IMR-90 (cell line): ENCODE results near the gene RAPGEF5. TPM values are rescaled to one million over a fixed set of nuclear protein-coding genes. Genes with fewer than 3 reads are reported as not detected.

ENCODE experiments used
- ATAC-seq: fragments of 200-7000 bp; cut with Tn5 transposase; 2 replicates; pipeline ENCODE4 v1.9.1; 2020; ENCODE audit warnings: low read depth, mild to moderate bottlenecking, moderate library complexity
- BruUV-seq: library from RNA; stranded (reverse); fragments of 400-500 nt; replicated peaks from 2 replicates; lab custom pipeline; 2021; lab: Mats Ljungman, UMichigan
- CTCF ChIA-PET: fragments of 300-600 bp; formaldehyde crosslinking; extraction: SDS; loops from one replicate; lab custom pipeline; 2021; ENCODE audit warnings: antibody characterized with exemption; lab: Yijun Ruan, JAX
- POLR2A ChIA-PET: fragments of 300-600 bp; sonication (Branson Sonifier 250); formaldehyde crosslinking; loops from one replicate; lab custom pipeline; 2022; ENCODE audit warnings: antibody characterized with exemption; ENCODE audit not compliant: unreplicated experiment; lab: Charles Lee
- DNase-seq: peaks from one replicate; pipeline ENCODE4 v3.0.0; 2013
- H2AFZ ChIP-seq: replicated peaks from 2 replicates; pipeline ENCODE3; 2013; ENCODE audit warnings: low read length, mild to moderate bottlenecking; ENCODE audit not compliant: poor library complexity
- H2AK5ac ChIP-seq: 2 replicates; pipeline ENCODE4 v1.6.1; 2013; ENCODE audit warnings: low read depth, low read length, inconsistent platforms
- H2AK9ac ChIP-seq: replicated peaks from 2 replicates; pipeline ENCODE3; 2013; ENCODE audit warnings: mild to moderate bottlenecking, low read depth, low read length, moderate library complexity; ENCODE audit not compliant: poor library complexity
- H2BK120ac ChIP-seq: 2 replicates; pipeline ENCODE4 v1.6.1; 2013; ENCODE audit warnings: low read depth, low read length, inconsistent platforms
- H2BK15ac ChIP-seq: 3 replicates; pipeline ENCODE4 v1.6.1; 2013; ENCODE audit warnings: low read depth, low read length, inconsistent platforms
- H2BK20ac ChIP-seq: 2 replicates; pipeline ENCODE4 v1.6.1; 2013; ENCODE audit warnings: low read depth, mild to moderate bottlenecking, inconsistent platforms, low read length, moderate library complexity
- H2BK5ac ChIP-seq: 2 replicates; pipeline ENCODE4 v1.6.1; 2013; ENCODE audit warnings: mild to moderate bottlenecking, low read depth, low read length, inconsistent platforms; ENCODE audit not compliant: poor library complexity, severe bottlenecking
- H3K14ac ChIP-seq: replicated peaks from 2 replicates; pipeline ENCODE4 v1.6.1; 2013; ENCODE audit warnings: low read depth, low read length, inconsistent platforms
- H3K18ac ChIP-seq: 2 replicates; pipeline ENCODE4 v1.6.1; 2013; ENCODE audit warnings: low read depth, low read length, control low read depth
- H3K23ac ChIP-seq: 2 replicates; pipeline ENCODE4 v1.6.1; 2013; ENCODE audit warnings: low read depth, low read length, inconsistent platforms
- H3K27ac ChIP-seq: 2 replicates; pipeline ENCODE4 v1.5.1; 2013; ENCODE audit warnings: mild to moderate bottlenecking, control low read depth, low read length; ENCODE audit not compliant: insufficient read depth
- H3K27me3 ChIP-seq: 2 replicates; pipeline ENCODE4 v1.6.1; 2013; ENCODE audit warnings: low read length; ENCODE audit not compliant: control insufficient read depth, insufficient read depth
- H3K36me3 ChIP-seq: 2 replicates; pipeline ENCODE4 v1.6.1; 2013; ENCODE audit warnings: low read length, mixed read lengths; ENCODE audit not compliant: control insufficient read depth, insufficient read depth
- H3K4ac ChIP-seq: 2 replicates; pipeline ENCODE4 v1.6.1; 2013; ENCODE audit warnings: low read depth, low read length, inconsistent platforms
- H3K4me1 ChIP-seq: 2 replicates; pipeline ENCODE4 v1.6.1; 2013; ENCODE audit warnings: low read length, mixed read lengths; ENCODE audit not compliant: control insufficient read depth, insufficient read depth
- H3K4me2 ChIP-seq: 2 replicates; pipeline ENCODE4 v1.6.1; 2013; ENCODE audit warnings: low read depth, mild to moderate bottlenecking, control low read depth, low read length, moderate library complexity
- H3K4me3 ChIP-seq: 2 replicates; pipeline ENCODE4 v1.5.1; 2013; ENCODE audit warnings: low read depth, mild to moderate bottlenecking, control low read depth, low read length, moderate library complexity; ENCODE audit not compliant: insufficient read depth
- H3K56ac ChIP-seq: 2 replicates; pipeline ENCODE4 v1.6.1; 2013; ENCODE audit warnings: low read length, inconsistent platforms; ENCODE audit not compliant: insufficient read depth; ENCODE audit errors: extremely low read depth
- H3K79me1 ChIP-seq, 2 experiments: 2 replicates each; pipeline ENCODE4 v1.6.1; 2013; ENCODE audit warnings: low read length in 2 of 2, inconsistent platforms in 1 of 2, low read depth in 1 of 2
- H3K9ac ChIP-seq: 2 replicates; pipeline ENCODE4 v1.6.1; 2013; ENCODE audit warnings: low read depth, low read length, control low read depth
- H3K9me1 ChIP-seq: 2 replicates; pipeline ENCODE4 v1.6.1; 2013; ENCODE audit warnings: low read length, inconsistent platforms; ENCODE audit not compliant: insufficient read depth
- H3K9me3 ChIP-seq: 2 replicates; pipeline ENCODE4 v1.6.1; 2013; ENCODE audit warnings: low read length; ENCODE audit not compliant: control insufficient read depth, insufficient read depth
- H4K20me1 ChIP-seq: 2 replicates; pipeline ENCODE4 v1.6.1; 2013; ENCODE audit warnings: low read length, inconsistent platforms; ENCODE audit not compliant: insufficient read depth
- H4K5ac ChIP-seq: 2 replicates; pipeline ENCODE4 v1.6.1; 2013; ENCODE audit warnings: mild to moderate bottlenecking, low read depth, low read length, control low read depth
- H4K8ac ChIP-seq, 2 experiments: 2 replicates each; pipeline ENCODE4 v1.6.1; 2013; ENCODE audit warnings: low read depth in 2 of 2, low read length in 2 of 2, control low read depth in 1 of 2, inconsistent platforms in 1 of 2
- H4K91ac ChIP-seq: 2 replicates; pipeline ENCODE4 v1.6.1; 2013; ENCODE audit warnings: low read depth, low read length, inconsistent platforms; ENCODE audit not compliant: insufficient read depth
- CEBPB ChIP-seq: IDR thresholded peaks from 2 replicates; pipeline ENCODE4 v1.6.1; 2012; ENCODE audit warnings: low read depth, low read length, improper control_type of control experiment
- FOS ChIP-seq: fragments of 150-350 bp; IDR thresholded peaks from 2 replicates; pipeline ENCODE4 v1.6.1; 2016; ENCODE audit warnings: low read depth, low read length
- MXI1 ChIP-seq: IDR thresholded peaks from 2 replicates; pipeline ENCODE4 v1.6.1; 2012; ENCODE audit warnings: low read depth, mild to moderate bottlenecking, low read length, moderate library complexity, borderline replicate concordance
- NFE2L2 ChIP-seq: fragments of 150-350 bp; IDR thresholded peaks from 2 replicates; pipeline ENCODE4 v1.6.1; 2016; ENCODE audit warnings: low read depth, mild to moderate bottlenecking, low read length
- POLR2A ChIP-seq: IDR thresholded peaks from 2 replicates; pipeline ENCODE4 v1.6.1; 2012; ENCODE audit warnings: mild to moderate bottlenecking, low read depth, low read length
- RAD21 ChIP-seq: IDR thresholded peaks from 2 replicates; pipeline ENCODE4 v1.6.1; 2012; ENCODE audit warnings: low read length, improper control_type of control experiment
- RCOR1 ChIP-seq: IDR thresholded peaks from 2 replicates; pipeline ENCODE4 v1.6.1; 2012; ENCODE audit warnings: mild to moderate bottlenecking, low read length, improper control_type of control experiment; ENCODE audit not compliant: insufficient replicate concordance
- RFX5 ChIP-seq: IDR thresholded peaks from 2 replicates; pipeline ENCODE4 v1.8.0; 2012; ENCODE audit warnings: low read depth, mild to moderate bottlenecking, low read length, moderate library complexity
- SMC3 ChIP-seq: fragments of 150-350 bp; IDR thresholded peaks from 2 replicates; pipeline ENCODE4 v1.6.1; 2016; ENCODE audit warnings: low read depth, mild to moderate bottlenecking, antibody characterized with exemption, low read length, moderate library complexity
- WGBS, 2 experiments: methylation state at CpG; one replicate each; pipeline versions ENCODE4 v1.1.5 to v1.1.7; 2013; ENCODE audit warnings: missing lambda C conversion rate in 2 of 2; ENCODE audit not compliant: insufficient read length in 1 of 2; ENCODE audit errors: extremely low coverage in 2 of 2; 5-methylcytosine and 5-hydroxymethylcytosine counted together
- dilution Hi-C: fragments of 300-500 bp; cut with HindIII; formaldehyde crosslinking; loops from one replicate; pipeline ENCODE4 v1.14.3; 2018; ENCODE audit warnings: low sequenced_read_pairs; ENCODE audit not compliant: unreplicated experiment
- in situ Hi-C: fragments of 300-500 bp; cut with MboI; formaldehyde crosslinking; loops from 3 replicates; pipeline ENCODE4 v1.14.3; 2019; ENCODE audit warnings: low sequenced_read_pairs, inconsistent platforms, mixed read lengths
- intact Hi-C: fragments of 100-400 bp; cut with micrococcal nuclease; formaldehyde crosslinking; loops from 2 replicates; pipeline ENCODE4 v1.10.0; 2022
- polyA plus RNA-seq, 3 experiments: library from polyadenylated mRNA; depleted of rRNA; stranded (reverse); fragments of >200 nt; gene quantifications; 2 replicates each; pipeline ENCODE4 v1.2.3, GENCODE V29; 2012; ENCODE audit warnings: low replicate concordance in 1 of 3
- total RNA-seq: library from RNA; depleted of rRNA; stranded (reverse); fragments of >200 nt; gene quantifications from 2 replicates; pipeline ENCODE4 v1.2.3, GENCODE V29; 2012
- TF ChIP-seq, protein P1 (sequence below): conservative IDR thresholded peaks from 2 replicates; pipeline ENCODE4 v1.5.1; 2012; ENCODE audit warnings: mild to moderate bottlenecking, low read depth, low read length, improper control_type of control experiment

RAPGEF5 gene
- total and polyA plus RNA-seq, 2 of the 4 experiments (the other 2 are of a cell fraction): 0.05 to 0.18 TPM

DNA sequence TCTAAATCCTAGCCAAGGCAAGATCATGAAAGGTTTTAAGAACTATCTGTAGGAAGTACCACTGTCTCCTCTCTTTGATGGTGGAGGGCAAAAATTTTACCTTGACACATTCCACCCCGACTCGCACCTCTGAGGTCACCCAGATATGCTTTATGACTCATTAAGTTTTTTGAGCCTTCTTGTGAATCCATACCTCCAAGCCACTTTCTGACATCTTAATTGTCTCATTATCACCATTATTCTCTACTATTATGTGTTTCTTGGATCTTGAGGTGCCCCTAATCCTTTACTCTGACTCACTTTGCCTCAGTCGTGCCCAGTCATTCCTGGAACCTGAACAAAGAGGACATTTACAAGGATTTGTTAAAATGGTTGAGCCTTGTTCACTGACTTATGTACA is 146.6 kb downstream of the RAPGEF5 start:
- no peak for DNase-seq
- no peak for ATAC-seq
- Histone ChIP-seq H3K4me3 (no peak overlapping the region), H3K4ac (no peak overlapping the region), H3K4me2 (no peak overlapping the region), H2AFZ (no peak overlapping the region), H3K4me1 (no peaks in the 10 kb centered on the region), H2BK120ac (no peak overlapping the region), H4K20me1 (no peaks in the 10 kb centered on the region), H3K23ac (no peak overlapping the region), H4K91ac (no peak overlapping the region), H2AK9ac (no peak overlapping the region), H3K14ac (no peak overlapping the region), H3K27ac (no peak overlapping the region), H3K18ac (no peak overlapping the region), H2AK5ac (no peak overlapping the region), H3K9me3 (no peaks in the 10 kb centered on the region), H3K9me1 (no peaks in the 10 kb centered on the region), H2BK15ac (no peak overlapping the region), H3K79me1 (no peaks in the 10 kb centered on the region), H3K9ac (no peak overlapping the region), H3K27me3 (peaks cover 2% of the 10 kb centered on the region; the same call in 1 of the 2 replicates), H2BK20ac (no peak overlapping the region), H4K8ac (no peak overlapping the region), H4K5ac (no peak overlapping the region), H3K36me3 (no peaks in the 10 kb centered on the region), H2BK5ac (no peak overlapping the region), H3K56ac (no peak overlapping the region)
- ChIA-PET CTCF (no interaction called here), POLR2A (no interaction called here)
- in situ Hi-C loops: no loop called here
- no peak for TF ChIP-seq CEBPB
- TF ChIP-seq, protein P1, sequence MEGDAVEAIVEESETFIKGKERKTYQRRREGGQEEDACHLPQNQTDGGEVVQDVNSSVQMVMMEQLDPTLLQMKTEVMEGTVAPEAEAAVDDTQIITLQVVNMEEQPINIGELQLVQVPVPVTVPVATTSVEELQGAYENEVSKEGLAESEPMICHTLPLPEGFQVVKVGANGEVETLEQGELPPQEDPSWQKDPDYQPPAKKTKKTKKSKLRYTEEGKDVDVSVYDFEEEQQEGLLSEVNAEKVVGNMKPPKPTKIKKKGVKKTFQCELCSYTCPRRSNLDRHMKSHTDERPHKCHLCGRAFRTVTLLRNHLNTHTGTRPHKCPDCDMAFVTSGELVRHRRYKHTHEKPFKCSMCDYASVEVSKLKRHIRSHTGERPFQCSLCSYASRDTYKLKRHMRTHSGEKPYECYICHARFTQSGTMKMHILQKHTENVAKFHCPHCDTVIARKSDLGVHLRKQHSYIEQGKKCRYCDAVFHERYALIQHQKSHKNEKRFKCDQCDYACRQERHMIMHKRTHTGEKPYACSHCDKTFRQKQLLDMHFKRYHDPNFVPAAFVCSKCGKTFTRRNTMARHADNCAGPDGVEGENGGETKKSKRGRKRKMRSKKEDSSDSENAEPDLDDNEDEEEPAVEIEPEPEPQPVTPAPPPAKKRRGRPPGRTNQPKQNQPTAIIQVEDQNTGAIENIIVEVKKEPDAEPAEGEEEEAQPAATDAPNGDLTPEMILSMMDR: no peak
- TF ChIP-seq RFX5: no peak
- TF ChIP-seq POLR2A: no peak
- no peak for TF ChIP-seq FOS
- no peak for TF ChIP-seq RCOR1
- TF ChIP-seq MXI1: no peak
- TF ChIP-seq NFE2L2: no peak
- TF ChIP-seq SMC3: no peak
- no peak for TF ChIP-seq RAD21
- dilution Hi-C loops: no loop called here
- intact Hi-C loops: no loop called here
- WGBS, 2 experiments: no CpG with 5 or more reads among the region's 3 CpGs
- no TSS peak for BruUV-seq
